Measurements from ENCODE around the gene NEK1. TPM values are rescaled to one million over a fixed set of nuclear protein-coding genes. Genes with fewer than 3 reads are reported as not detected.

The NEK1 gene
- total RNA-seq, 2 donors from 2014 or later, result 7.2 to 9.3 TPM

- no peak overlapping the region for H3K27ac ChIP-seq
- no peak for DNase-seq (ENCODE audit: low spot score)
- H3K4me3 ChIP-seq, result no peak overlapping the region
- TF ChIP-seq, protein P1, sequence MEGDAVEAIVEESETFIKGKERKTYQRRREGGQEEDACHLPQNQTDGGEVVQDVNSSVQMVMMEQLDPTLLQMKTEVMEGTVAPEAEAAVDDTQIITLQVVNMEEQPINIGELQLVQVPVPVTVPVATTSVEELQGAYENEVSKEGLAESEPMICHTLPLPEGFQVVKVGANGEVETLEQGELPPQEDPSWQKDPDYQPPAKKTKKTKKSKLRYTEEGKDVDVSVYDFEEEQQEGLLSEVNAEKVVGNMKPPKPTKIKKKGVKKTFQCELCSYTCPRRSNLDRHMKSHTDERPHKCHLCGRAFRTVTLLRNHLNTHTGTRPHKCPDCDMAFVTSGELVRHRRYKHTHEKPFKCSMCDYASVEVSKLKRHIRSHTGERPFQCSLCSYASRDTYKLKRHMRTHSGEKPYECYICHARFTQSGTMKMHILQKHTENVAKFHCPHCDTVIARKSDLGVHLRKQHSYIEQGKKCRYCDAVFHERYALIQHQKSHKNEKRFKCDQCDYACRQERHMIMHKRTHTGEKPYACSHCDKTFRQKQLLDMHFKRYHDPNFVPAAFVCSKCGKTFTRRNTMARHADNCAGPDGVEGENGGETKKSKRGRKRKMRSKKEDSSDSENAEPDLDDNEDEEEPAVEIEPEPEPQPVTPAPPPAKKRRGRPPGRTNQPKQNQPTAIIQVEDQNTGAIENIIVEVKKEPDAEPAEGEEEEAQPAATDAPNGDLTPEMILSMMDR (IDR thresholded peaks at IDR 0.05), result no peak
- H3K4me1 ChIP-seq, result no peaks in the 10 kb centered on the region
- no peaks in the 10 kb centered on the region for H3K9me3 ChIP-seq
- H3K36me3 ChIP-seq, result no peaks in the 10 kb centered on the region
- H3K27me3 ChIP-seq, result no peaks in the 10 kb centered on the region
Measured at GRCh38 chr4:169397762-169398161, 214.6 kb downstream of the NEK1 start.

- no peak overlapping the region for H3K4me3 ChIP-seq
- no peaks in the 10 kb centered on the region for H3K36me3 ChIP-seq
- no peaks in the 10 kb centered on the region for H3K27me3 ChIP-seq
- no peak overlapping the region for H3K27ac ChIP-seq
- TF ChIP-seq, protein P1 (IDR thresholded peaks at IDR 0.05), result no peak
- DNase-seq (ENCODE audit: low spot score), result no peak
- H3K9me3 ChIP-seq, result peaks cover 0 to 15% of the 10 kb centered on the region in 2 donors
- no peaks in the 10 kb centered on the region for H3K4me1 ChIP-seq
Measured at GRCh38 chr4:169385376-169385775, 227.0 kb downstream of the NEK1 start.

- H3K27ac ChIP-seq, result no peak overlapping the region
- DNase-seq (ENCODE audit: low spot score), result no peak
Measured at GRCh38 chr4:169384779-169385178, 227.6 kb downstream of the NEK1 start.

GRCh38 chr4:169383724-169384123, 228.7 kb downstream of the NEK1 start:
- TF ChIP-seq, protein P1 (IDR thresholded peaks at IDR 0.05), result no peak
- no peak for DNase-seq (ENCODE audit: low spot score)
- Histone ChIP-seq H3K4me3 (no peak overlapping the region), H3K36me3 (no peaks in the 10 kb centered on the region), H3K9me3 (peaks cover 0 to 29% of the 10 kb centered on the region in 2 donors), H3K27ac (no peak overlapping the region), H3K27me3 (no peaks in the 10 kb centered on the region), H3K4me1 (no peaks in the 10 kb centered on the region)

More at GRCh38 chr4:169384779-169385178, 227.6 kb downstream of the NEK1 start:
- no peaks in the 10 kb centered on the region for H3K4me1 ChIP-seq
- TF ChIP-seq, protein P1 (IDR thresholded peaks at IDR 0.05), result no peak
- H3K27me3 ChIP-seq, result no peaks in the 10 kb centered on the region
- H3K9me3 ChIP-seq, result peaks cover 0 to 18% of the 10 kb centered on the region in 2 donors
- no peak overlapping the region for H3K4me3 ChIP-seq
- H3K36me3 ChIP-seq, result no peaks in the 10 kb centered on the region

DNA sequence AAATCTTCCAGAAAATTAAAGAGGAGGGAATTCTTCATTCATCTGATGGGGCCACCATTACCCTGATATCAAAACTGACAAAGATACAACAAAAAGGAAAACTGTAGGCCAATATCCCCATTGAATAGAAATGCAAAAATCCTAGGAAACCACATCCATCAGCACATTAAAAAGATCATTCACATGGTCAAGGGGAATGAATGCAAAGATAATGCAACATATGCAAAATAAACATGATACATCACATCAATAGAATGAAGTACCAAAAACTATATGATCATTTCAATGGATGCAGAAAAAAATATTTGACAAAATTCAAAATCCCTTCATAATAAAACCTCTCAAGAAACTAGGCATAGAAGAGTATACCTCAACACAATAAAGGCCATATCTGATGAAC, 232.7 kb downstream of the NEK1 start:
- Histone ChIP-seq H3K27ac (no peak overlapping the region), H3K36me3 (no peaks in the 10 kb centered on the region), H3K27me3 (no peaks in the 10 kb centered on the region), H3K9me3 (peaks cover 0 to 59% of the 10 kb centered on the region in 2 donors), H3K4me3 (no peak overlapping the region), H3K4me1 (no peaks in the 10 kb centered on the region)
- DNase-seq (ENCODE audit: low spot score), result no peak
- TF ChIP-seq, protein P1 (IDR thresholded peaks at IDR 0.05), result no peak

DNA sequence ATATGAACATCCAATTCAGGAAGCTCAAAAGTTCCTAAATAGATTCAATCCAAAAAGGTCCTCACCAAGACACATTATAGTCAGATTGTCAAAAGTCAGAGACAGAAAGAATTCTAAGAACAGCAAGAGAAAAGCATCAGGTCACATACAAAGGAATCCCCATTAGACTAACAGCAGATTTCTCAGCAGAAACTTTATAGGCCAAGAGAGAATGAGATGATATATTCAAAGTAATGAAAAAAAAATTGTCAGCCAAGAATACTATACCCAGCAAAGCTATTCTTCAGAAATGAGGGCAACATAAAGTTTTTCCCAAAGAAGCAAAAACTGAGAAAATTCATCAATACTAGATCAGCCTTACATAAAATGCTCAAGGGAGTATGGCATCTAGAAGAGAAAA, 235.0 kb downstream of the NEK1 start:
- Histone ChIP-seq H3K4me3 (no peak overlapping the region), H3K9me3 (peaks cover 0 to 59% of the 10 kb centered on the region in 2 donors), H3K36me3 (no peaks in the 10 kb centered on the region), H3K27me3 (no peaks in the 10 kb centered on the region), H3K27ac (no peak overlapping the region), H3K4me1 (no peaks in the 10 kb centered on the region)
- no peak for DNase-seq (ENCODE audit: low spot score)
- TF ChIP-seq, protein P1 (IDR thresholded peaks at IDR 0.05), result no peak
